HG02623 (cell line): ENCODE results near the gene PALB2.
"Not testable (repeated sequence)": the region's sequence is repeated elsewhere in the genome, so short reads cannot be mapped to it uniquely, and the experiment has no call there.

ENCODE experiments used
- ATAC-seq: cut with Tn5 transposase; IDR thresholded peaks from one replicate; pipeline ENCODE4 v1.9.1; 2021; ENCODE audit warnings: moderate library complexity; ENCODE audit not compliant: unreplicated experiment

PALB2 gene

GRCh38 chr16:23584186-23585076 is 56.7 kb downstream of the PALB2 start:
- no peak for ATAC-seq

- not testable (repeated sequence) for ATAC-seq
Observed at GRCh38 chr16:23583271-23583670, 57.8 kb downstream of the PALB2 start.

GRCh38 chr16:23581764-23582163 is 59.3 kb downstream of the PALB2 start:
- ATAC-seq, result no peak

DNA sequence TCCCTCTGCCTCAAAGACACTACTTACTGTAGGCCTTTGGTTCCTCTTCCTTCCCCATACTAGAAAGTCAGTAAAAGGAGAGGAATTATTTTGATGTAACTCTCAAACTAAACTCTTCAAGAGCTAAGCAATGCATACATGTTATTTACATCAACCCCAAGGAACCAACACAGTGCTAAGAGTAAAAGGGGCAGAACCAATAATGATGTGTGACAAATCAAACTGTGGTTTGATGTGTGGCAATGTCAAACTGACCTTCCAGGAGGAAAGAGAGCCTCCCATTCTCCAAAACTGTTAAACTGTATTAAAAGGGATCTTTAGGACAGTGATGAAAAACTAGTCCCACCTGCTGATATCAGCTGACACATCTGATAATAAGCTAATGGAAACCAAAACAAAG is 60.7 kb downstream of the PALB2 start:
- ATAC-seq, result no peak

DNA sequence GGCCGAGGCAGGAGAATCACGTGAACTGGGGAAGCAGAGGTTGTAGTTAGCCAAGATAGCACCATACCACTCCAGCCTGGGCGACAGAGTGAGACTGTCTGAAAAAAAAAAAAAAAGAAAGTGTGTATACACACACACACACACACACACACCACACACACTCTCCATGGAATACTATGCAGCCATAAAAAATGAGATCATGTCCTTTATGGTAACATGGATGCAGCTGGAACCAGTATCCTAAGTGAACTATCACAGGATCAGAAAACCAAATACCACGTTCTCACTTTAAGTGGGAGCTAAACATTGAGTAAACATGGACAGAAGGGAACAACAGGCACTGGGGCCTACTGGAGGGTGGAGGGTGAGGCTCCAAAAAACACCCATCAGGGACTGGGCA is 61.7 kb downstream of the PALB2 start:
- ATAC-seq, result no peak

- ATAC-seq, result no peak
Observed at GRCh38 chr16:23578101-23578830, 62.8 kb downstream of the PALB2 start.

- no peak for ATAC-seq
Observed at GRCh38 chr16:23577493-23577892, 63.6 kb downstream of the PALB2 start.

DNA sequence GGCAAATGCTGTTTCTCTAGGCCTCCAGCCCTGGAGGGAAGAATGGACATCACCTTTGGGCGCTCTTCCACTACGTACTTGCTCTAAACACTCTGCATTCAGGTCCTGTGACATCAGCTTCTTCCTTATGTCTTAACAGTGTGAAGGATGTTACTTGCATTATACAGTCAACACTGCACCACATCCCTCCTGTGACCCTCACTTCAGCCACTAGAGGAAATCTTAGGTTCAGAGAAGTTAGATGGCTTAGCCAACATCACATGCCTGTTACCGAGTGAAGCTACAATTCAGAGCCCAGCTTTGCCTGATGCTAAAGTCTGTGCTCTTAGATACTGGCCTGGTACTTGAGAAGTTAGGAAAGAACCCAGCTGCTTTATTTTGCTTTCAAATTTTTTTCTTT is 65.3 kb downstream of the PALB2 start:
- ATAC-seq, result no peak

DNA sequence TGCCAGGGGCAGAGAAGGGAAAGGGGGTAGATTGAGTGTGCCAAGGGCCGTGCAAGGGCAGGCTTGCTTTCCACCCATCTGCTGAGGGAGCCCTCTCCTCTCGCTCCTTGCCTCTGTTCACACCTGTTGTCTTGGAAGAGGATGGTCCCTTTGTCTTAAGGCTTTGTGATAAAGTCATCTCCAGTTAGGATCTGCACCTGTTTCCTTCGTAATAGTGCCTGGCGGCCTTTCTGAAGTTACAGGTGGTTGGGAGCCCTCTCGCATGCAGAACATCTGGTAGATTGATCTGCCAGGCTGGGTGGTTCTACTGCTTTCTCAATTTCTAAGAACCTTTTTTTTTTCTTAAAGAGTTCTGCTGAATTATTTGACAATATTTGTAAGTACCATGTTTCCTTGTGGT is 67.3 kb downstream of the PALB2 start:
- no peak for ATAC-seq

- ATAC-seq, result no peak
Observed at GRCh38 chr16:23572394-23572793, 68.7 kb downstream of the PALB2 start.

DNA sequence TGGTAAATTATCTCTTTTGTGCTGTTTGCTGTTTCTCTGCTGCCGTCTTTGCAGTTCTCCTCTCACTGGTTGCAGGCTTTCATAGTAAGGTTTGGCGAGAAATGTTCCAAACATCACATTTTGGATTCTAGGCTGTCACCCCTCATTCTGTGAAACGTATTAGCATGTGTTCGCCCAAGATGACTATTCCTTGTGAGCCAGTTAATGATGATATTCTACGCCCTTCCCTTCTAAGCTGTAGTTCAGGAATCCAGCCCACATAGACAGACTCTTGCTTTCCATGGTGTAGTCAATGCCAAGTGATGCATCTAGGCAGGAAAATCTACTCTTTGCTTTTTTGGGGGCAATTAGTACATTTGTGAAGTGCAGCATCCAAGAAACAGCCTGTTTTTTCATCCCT is 69.2 kb downstream of the PALB2 start:
- no peak for ATAC-seq

GRCh38 chr16:23570992-23571632 is 70.0 kb downstream of the PALB2 start:
- no peak for ATAC-seq

DNA sequence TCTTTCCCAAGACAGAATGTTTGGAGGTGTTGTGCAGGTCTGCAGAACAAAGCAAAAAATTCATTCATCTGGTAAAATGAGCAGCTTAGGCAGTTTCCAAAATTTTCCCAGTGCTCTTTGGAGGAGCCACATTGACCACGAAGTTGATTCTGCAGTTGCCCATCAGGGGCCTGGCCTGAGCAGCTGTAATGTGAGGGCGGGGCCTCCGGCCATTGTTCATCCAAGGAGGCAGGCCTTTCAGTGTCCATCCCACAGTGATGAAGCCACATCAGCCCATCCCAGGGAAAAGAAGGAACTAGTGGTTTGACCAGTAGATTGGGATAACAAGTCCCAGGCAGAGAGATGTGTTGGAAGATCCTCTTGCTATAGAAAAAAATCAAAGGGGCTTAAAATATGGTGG is 73.5 kb downstream of the PALB2 start:
- ATAC-seq, result no peak

DNA sequence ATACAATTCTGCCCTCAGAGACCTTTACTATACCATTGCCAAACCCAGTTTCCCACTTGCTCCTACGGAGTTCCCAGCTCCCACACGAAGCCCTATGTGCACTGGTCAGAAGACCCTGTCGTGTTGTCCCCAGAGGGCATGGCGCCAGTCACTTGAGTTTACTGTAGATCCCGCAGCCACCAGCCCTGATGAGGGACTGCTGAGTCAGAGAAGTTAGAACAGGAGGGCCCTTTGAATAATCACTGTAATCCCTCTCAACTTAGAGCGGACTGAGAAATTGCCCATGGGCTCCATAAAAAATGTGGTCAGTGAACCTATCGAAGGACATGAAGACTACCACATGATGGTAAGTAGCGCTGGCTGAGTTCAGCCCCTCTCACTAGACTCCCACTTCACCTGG is 74.4 kb downstream of the PALB2 start:
- no peak for ATAC-seq

DNA sequence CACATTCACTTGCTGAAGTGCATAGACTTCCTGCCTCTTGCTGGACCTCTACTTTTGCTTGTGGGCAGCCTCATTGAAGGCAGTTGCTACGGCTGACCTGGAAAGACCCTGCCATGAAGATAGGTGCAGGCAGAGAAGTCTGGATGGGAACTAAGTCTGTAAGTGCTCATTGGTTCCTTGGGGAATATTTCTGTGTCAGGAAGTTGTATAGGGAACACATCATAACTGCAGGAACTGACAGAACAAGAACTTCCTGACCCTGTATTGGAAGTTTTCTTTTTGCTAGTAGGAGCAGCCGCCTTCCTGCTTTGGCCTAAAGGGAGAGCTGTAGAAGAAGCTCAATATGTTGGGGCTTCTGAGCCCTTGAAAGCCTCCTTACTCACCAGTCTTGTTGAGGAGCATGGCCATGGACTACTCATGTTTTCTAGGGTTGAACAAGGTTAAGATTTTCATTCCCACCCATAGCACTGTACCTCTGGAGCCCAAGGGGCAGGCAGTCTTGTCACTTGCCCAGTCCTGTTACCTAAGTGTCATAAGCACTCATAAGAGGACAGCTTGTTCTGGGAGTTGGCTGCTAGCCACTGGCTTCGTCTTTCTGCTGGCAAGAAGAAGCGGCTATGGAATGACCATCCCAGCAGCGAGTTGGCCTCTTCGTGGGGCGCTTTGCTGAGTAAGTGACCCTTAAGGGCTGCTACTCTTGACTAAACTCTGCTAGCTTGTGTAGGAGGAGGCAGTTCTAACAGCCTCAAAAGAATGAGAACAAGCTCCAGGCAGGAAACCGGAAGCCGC is 76.3 kb downstream of the PALB2 start:
- no peak for ATAC-seq

GRCh38 chr16:23563186-23563585 is 77.9 kb downstream of the PALB2 start:
- ATAC-seq, result no peak

GRCh38 chr16:23562505-23562904 is 78.6 kb downstream of the PALB2 start:
- ATAC-seq, result no peak

DNA sequence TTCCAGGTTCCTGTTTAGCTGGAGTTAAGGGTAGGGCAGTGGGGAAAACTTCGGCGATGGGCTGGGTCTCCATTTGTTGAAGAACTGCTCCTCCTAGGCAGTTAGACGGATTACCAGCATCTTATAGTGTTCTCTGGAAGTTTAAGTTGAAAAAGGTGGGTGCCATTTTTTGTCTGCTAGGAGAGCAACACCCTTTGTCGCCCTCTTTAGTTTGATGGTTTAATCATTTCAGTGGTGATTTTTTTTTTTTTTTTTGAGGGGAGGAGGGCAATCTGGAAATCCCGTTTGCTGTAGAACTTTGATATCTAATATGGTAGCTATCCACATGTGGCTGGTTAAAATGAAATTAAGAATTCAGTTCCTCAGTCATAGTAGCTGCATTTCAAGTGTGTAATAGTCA is 79.5 kb downstream of the PALB2 start:
- no peak for ATAC-seq

- ATAC-seq, result peak; percentile 2
Observed at GRCh38 chr16:23557779-23558702, 83.1 kb downstream of the PALB2 start.
